ENCODE results near the gene PRKAR1A.

DNA sequence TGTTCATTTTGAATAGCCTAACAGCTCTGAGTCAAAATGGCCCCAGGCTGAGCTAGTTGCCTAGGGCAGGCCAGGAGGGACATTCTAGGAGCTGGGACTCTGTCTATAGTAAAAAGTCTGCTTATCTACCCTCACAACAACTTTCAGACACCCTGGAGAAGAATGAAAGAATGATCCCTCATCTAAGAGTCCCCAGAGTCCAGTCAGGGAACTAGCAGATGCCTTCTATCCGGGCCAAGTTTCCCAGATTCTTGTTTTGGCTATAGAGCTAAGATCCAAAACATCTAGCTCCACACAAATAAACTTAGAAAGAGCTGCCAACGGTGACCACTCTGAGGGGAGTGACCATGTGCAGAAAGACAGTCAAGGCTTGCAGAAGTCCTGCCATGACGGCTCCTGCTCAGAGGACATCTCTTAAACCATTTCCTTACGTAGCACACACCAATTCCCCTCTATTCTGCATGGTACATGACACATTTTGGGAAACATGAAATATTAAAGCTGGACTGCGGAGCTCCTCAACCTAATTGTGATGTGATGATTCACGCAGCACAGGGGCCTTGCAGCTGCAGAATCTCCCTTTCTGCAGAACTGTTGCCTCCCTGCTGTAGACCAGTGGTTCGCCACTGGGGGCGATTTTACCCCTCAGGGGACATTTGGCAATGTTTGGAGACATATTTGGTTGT, 64.7 kb downstream of the PRKAR1A start:
- TF ChIP-seq GATA3 (IDR thresholded peaks at IDR 0.05; ENCODE audit: low read depth, low read length) (no peak), GATA2 (IDR thresholded peaks at IDR 0.05; ENCODE audit: low read depth, low read length) (no peak)
